Glutamatergic neuron (in vitro differentiated cells): ENCODE data around the gene PRCD. TPM values are rescaled to one million over a fixed set of nuclear protein-coding genes. Genes with fewer than 3 reads are reported as not detected.

Experiments used
- DNase-seq: peaks from one replicate; pipeline ENCODE4 v3.0.0; 2022
- H3K27ac Mint-ChIP-seq: one replicate; pipeline ENCODE4 v1.8.0; 2020; ENCODE audit warnings: mild to moderate bottlenecking, mixed read lengths, inconsistent platforms; ENCODE audit not compliant: unreplicated experiment
- H3K27me3 Mint-ChIP-seq: one replicate; pipeline ENCODE4 v1.8.0; 2020; ENCODE audit warnings: mild to moderate bottlenecking, moderate library complexity, mixed read lengths, inconsistent platforms; ENCODE audit not compliant: unreplicated experiment
- H3K36me3 Mint-ChIP-seq: one replicate; pipeline ENCODE4 v1.8.0; 2020; ENCODE audit warnings: mild to moderate bottlenecking, mixed read lengths, inconsistent platforms; ENCODE audit not compliant: unreplicated experiment
- H3K4me1 Mint-ChIP-seq: one replicate; pipeline ENCODE4 v1.8.0; 2020; ENCODE audit warnings: mild to moderate bottlenecking, low read depth, mixed read lengths, inconsistent platforms; ENCODE audit not compliant: unreplicated experiment
- H3K4me3 Mint-ChIP-seq: one replicate; pipeline ENCODE4 v1.8.0; 2020; ENCODE audit warnings: mild to moderate bottlenecking, mixed read lengths, inconsistent platforms; ENCODE audit not compliant: unreplicated experiment
- H3K9me3 Mint-ChIP-seq: one replicate; pipeline ENCODE4 v1.8.0; 2020; ENCODE audit warnings: mild to moderate bottlenecking, moderate library complexity, mixed read lengths, inconsistent platforms; ENCODE audit not compliant: unreplicated experiment
- long read RNA-seq: library from polyadenylated mRNA; unstranded; transcript quantifications from one replicate; pipeline ENCODE4 v2.0.0, GENCODE V29; 2020; ENCODE audit not compliant: unreplicated experiment
- total RNA-seq: library from RNA; stranded (reverse); fragmentation: NEBNext Ultra II Directional; extraction: Animal tissue kit (Norgen Biotek cat#: 25700); gene quantifications from one replicate; pipeline ENCODE4 v1.2.1, GENCODE V29; 2021; ENCODE audit not compliant: unreplicated experiment
- TF ChIP-seq, protein P1 (sequence below): fragments of 200-600 bp; sonication (generic); IDR thresholded peaks from one replicate; pipeline ENCODE4 v1.5.0; 2021; ENCODE audit not compliant: partially characterized antibody, unreplicated experiment

Gene PRCD, protein sequence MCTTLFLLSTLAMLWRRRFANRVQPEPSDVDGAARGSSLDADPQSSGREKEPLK
- total RNA-seq, result 1.4 TPM
- long read RNA-seq, partial matches to known transcripts, result 0 of 1 reads
- long read RNA-seq, other reads (novel, unspliced or antisense), result 1 of 1 reads

DNA sequence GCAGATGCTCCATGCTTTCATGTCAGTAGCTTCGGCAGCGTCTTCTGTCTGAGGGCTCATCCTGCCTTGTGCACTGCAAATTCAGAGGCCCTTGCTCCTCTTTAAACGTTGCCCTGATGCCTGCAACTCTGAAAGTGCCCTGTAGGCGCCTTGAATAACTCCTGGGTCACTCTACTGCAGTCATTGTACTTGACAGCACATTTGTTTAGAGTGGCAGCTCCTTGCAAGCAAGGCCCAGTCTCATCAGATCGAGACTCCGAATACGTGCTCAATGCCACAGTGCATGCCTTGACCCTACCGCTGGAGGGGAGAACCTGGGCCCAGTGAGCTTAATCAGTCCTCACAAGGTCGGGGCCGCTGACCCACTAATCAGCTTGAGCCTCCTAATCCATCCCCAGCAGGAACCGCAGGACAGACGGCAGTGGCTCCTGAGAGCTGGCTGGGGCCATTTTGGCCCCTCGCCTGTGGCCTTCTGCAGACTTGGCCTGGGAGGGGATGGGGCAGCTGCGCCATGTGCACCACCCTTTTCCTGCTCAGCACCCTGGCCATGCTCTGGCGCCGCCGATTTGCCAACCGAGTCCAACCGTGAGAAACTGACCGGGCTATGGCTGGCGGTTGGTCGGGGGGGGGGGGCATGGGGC is at the start of gene PRCD:
PRCD (plus strand) TSS at position 414 of the 641 bp plus-strand sequence; CDS start at position 512, 98 bp downstream.
- no peak for DNase-seq
- Mint-ChIP-seq H3K27ac (peak within 1 kb of the TSS; percentile 90), H3K9me3 (peaks cover 14% of the 10 kb centered on the region), H3K4me3 (peak within 1 kb of the TSS; percentile 84), H3K4me1 (peaks cover 54% of the 10 kb centered on the region), H3K27me3 (peaks cover 23% of the 10 kb centered on the region), H3K36me3 (peaks cover 5% of the 10 kb centered on the region)
- TF ChIP-seq, protein P1, sequence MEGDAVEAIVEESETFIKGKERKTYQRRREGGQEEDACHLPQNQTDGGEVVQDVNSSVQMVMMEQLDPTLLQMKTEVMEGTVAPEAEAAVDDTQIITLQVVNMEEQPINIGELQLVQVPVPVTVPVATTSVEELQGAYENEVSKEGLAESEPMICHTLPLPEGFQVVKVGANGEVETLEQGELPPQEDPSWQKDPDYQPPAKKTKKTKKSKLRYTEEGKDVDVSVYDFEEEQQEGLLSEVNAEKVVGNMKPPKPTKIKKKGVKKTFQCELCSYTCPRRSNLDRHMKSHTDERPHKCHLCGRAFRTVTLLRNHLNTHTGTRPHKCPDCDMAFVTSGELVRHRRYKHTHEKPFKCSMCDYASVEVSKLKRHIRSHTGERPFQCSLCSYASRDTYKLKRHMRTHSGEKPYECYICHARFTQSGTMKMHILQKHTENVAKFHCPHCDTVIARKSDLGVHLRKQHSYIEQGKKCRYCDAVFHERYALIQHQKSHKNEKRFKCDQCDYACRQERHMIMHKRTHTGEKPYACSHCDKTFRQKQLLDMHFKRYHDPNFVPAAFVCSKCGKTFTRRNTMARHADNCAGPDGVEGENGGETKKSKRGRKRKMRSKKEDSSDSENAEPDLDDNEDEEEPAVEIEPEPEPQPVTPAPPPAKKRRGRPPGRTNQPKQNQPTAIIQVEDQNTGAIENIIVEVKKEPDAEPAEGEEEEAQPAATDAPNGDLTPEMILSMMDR, result peak; percentile 11

DNA sequence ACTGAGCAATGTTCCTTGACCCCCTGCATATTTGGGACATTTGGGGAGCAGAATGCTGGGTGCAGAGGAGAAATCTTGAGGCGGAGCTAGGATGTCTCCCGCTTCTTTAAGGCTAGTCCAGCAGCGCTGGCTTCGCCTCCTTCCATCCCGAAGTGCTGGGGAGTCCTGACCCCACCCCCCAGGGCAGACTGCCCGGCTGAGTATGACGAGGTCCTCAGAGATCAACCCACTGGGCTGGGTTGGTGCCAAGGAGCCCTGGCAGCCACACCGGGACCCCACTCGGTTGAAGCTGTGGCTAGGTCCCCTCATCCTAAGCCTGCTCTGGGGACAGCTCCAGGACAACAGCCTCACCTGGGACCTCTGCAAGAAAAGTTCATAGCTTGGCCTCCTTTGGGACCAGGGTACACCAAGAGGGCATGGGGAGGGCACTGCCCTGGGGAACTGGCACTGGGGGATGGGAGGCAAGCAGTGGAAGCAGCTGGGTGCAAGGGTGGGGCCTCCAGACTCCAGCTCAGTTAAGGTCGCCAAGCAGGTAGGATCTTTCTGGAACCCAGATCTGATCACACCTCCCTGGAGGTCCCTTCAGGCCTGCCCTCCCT is 49.6 kb upstream of the PRCD start:
- TF ChIP-seq, protein P1, result no peak
- Mint-ChIP-seq H3K4me3 (no peak overlapping the region), H3K27me3 (peaks cover 2% of the 10 kb centered on the region), H3K4me1 (peaks cover 9% of the 10 kb centered on the region), H3K36me3 (no peaks in the 10 kb centered on the region), H3K27ac (no peak overlapping the region), H3K9me3 (peaks cover 3% of the 10 kb centered on the region)
- no peak for DNase-seq

DNA sequence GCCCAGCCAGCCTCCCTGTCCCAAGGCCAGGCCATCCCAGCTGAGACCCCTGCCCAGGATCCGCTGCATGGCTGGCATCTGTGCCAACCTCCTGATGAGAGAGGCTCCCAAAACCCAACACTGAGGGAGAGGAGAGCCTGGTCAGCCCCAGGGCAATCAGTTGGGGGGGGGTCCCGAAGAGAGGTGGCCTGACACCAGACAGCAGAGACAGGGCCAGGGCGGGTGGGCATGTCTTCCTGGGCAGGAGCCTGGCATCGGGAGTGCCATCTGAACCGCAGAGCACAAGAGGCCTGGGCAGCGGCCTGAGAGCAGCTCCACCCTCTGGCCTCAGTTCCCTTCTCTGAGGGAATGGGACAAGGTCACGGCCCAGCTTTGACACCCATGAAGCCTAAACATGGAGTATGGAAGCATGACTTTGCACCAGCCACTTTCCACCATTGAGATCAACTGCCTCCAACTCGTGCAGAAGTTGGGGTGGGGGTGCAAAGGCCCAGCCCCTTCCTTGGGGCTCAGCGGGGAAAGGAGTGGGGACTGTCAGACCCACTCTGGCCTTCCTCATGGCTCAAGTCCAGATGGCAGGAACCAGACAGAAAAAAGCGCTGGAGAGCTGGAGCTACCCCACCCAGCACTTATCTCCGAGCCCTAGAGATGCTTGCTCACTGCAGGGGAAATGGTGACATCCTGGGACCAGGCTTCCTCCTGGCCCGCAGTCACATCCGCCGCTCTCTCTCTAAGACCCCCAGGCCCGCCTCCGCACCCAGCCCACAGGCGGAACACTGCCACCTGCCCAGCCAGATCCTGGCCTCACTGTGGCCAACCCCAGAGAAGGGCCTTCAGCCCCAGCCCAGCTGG is 48.3 kb upstream of the PRCD start:
- Mint-ChIP-seq H3K9me3 (no peaks in the 10 kb centered on the region), H3K27me3 (peaks cover 2% of the 10 kb centered on the region), H3K27ac (no peak overlapping the region), H3K4me3 (no peak overlapping the region), H3K36me3 (no peaks in the 10 kb centered on the region), H3K4me1 (peaks cover 9% of the 10 kb centered on the region)
- DNase-seq, result no peak
- TF ChIP-seq, protein P1, result no peak

DNA sequence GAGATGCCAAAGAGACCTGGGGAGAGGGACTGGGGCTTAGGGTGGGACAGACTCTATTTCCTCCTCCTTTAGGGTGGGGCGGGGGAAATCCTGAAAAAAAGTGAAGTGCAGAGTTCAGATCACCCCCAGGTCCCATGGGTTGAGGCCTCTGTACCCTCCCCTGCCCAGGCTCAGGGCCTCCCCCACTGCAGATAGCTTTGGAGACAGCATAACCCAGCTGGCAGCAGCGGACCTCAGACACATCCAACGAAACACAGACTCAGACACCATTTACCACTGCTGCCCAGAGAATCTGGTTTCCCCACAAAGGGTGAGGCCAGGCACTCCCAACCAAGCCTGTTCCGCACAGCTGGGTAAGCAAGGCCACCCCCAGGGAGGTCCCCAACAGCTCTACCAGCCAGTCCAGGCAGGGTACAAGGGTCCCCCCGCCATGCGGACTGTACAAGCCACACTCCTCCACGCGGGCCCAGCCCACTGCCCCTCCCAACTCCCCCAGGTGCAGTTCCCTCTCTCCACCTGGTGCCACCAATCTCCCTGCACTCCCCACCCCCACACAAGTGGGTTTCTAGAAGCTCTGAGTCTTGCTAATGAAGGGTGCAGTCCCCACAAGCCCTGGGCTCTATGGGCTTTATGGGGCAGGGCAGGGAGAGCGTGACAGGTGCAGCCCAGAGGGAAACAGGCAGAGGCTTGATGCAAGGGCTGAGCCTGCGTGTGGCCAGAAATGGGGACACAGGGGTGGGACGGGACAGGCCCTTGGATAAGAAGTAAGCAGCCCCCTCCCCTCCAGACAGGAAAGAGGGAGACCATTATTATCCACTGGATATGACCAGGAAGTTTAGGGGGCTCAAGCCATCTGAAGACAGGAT is 47.5 kb upstream of the PRCD start:
- no peak overlapping the region for H3K27ac Mint-ChIP-seq
- no peaks in the 10 kb centered on the region for H3K9me3 Mint-ChIP-seq
- H3K27me3 Mint-ChIP-seq, result peaks cover 2% of the 10 kb centered on the region
- H3K4me1 Mint-ChIP-seq, result peaks cover 9% of the 10 kb centered on the region
- no peak for DNase-seq
- no peaks in the 10 kb centered on the region for H3K36me3 Mint-ChIP-seq
- H3K4me3 Mint-ChIP-seq, result peak overlapping the region; percentile 55
- TF ChIP-seq, protein P1, result no peak
